AG20443 (cell line): ENCODE measurements around the gene ZSCAN4.

ENCODE experiments used
- DNase-seq: peaks from one replicate; pipeline ENCODE4 v3.0.0; 2012; ENCODE audit warnings: low spot score, mixed read lengths

Gene ZSCAN4

GRCh38 chr19:57668635-57669034 lies at the start of gene ZSCAN4:
Gene ZSCAN4, plus strand, starts transcription at chr19:57668935. Its CDS starts 7,211 bp downstream, at chr19:57676146.
- no peak for DNase-seq

GRCh38 chr19:57620673-57621348 lies 47.9 kb upstream of the ZSCAN4 start:
- DNase-seq, result no peak

- no peak for DNase-seq
Observed at GRCh38 chr19:57623091-57623490, 45.6 kb upstream of the ZSCAN4 start.

GRCh38 chr19:57632987-57633831 lies 35.5 kb upstream of the ZSCAN4 start, which contains the start of gene ZNF211:
Gene ZNF211, plus strand, starts transcription at chr19:57633168. Its CDS starts 179 bp downstream, at chr19:57633347.
- DNase-seq, result peak; percentile 99

GRCh38 chr19:57633832-57634131 lies 35.0 kb upstream of the ZSCAN4 start:
- DNase-seq, result no peak

GRCh38 chr19:57637379-57637778 lies 31.4 kb upstream of the ZSCAN4 start:
- DNase-seq, result no peak

- no peak for DNase-seq
Observed at GRCh38 chr19:57641715-57642234, 27.0 kb upstream of the ZSCAN4 start.

GRCh38 chr19:57642396-57643046 lies 26.2 kb upstream of the ZSCAN4 start:
- no peak for DNase-seq

- DNase-seq, result no peak
Observed at GRCh38 chr19:57643734-57644133, 25.0 kb upstream of the ZSCAN4 start.

GRCh38 chr19:57648331-57649003 lies 20.3 kb upstream of the ZSCAN4 start:
- DNase-seq, result no peak

GRCh38 chr19:57651654-57651996 lies 17.1 kb upstream of the ZSCAN4 start:
- no peak for DNase-seq

GRCh38 chr19:57653689-57654088 lies 15.0 kb upstream of the ZSCAN4 start:
- no peak for DNase-seq

GRCh38 chr19:57655443-57655842 lies 13.3 kb upstream of the ZSCAN4 start:
- DNase-seq, result no peak

GRCh38 chr19:57656346-57656745 lies 12.4 kb upstream of the ZSCAN4 start:
- DNase-seq, result no peak

- DNase-seq, result peak; percentile 82
Observed at GRCh38 chr19:57664269-57665127, 4.2 kb upstream of the ZSCAN4 start.

GRCh38 chr19:57665261-57665806 lies 3.4 kb upstream of the ZSCAN4 start:
- DNase-seq, result no peak

GRCh38 chr19:57667228-57667627 lies 1.5 kb upstream of the ZSCAN4 start:
- DNase-seq, result no peak

GRCh38 chr19:57671124-57671895 lies 2.6 kb downstream of the ZSCAN4 start:
- DNase-seq, result no peak

- no peak for DNase-seq
Observed at GRCh38 chr19:57672466-57672865, 3.7 kb downstream of the ZSCAN4 start.

- peak; percentile 43 for DNase-seq
Observed at GRCh38 chr19:57675881-57676280, 7.1 kb downstream of the ZSCAN4 start.
